ENCODE measurements around the gene LAMA3. TPM values are rescaled to one million over a fixed set of nuclear protein-coding genes. Genes with fewer than 3 reads are reported as not detected.

Gene LAMA3
- total RNA-seq, 1 experiment from 2014 or later: 8.1 TPM

GRCh38 chr18:23867006-23867405, 177.8 kb downstream of the LAMA3 start:
- Histone ChIP-seq H3K36me3 (ENCODE audit: control insufficient read depth, insufficient read depth, low read length) (no peaks in the 10 kb centered on the region), H3K27me3 (ENCODE audit: control insufficient read depth, insufficient read depth, low read length) (no peaks in the 10 kb centered on the region), H3K27ac (ENCODE audit: low read length) (no peak overlapping the region), H3K4me3 (ENCODE audit: low read depth in 2 of 2, low read length in 2 of 2) (no peak overlapping the region), H3K4me1 (ENCODE audit: control insufficient read depth, insufficient read depth, low read length) (peaks cover 7% of the 10 kb centered on the region; the same call in 1 of the 2 replicates), H3K9me3 (ENCODE audit: control insufficient read depth, insufficient read depth, low read depth, low read length) (no peaks in the 10 kb centered on the region)
- TF ChIP-seq SIN3A (IDR thresholded peaks at IDR 0.05; ENCODE audit: borderline replicate concordance, insufficient read depth, low read depth, low read length) (no peak), TCF7L2 (IDR thresholded peaks at IDR 0.05; ENCODE audit: low read depth, low read length) (no peak), REST (IDR thresholded peaks at IDR 0.05; ENCODE audit: insufficient read depth in 1 of 2, low read depth in 2 of 2, low read length in 1 of 2) (no peak), CTCF (IDR thresholded peaks at IDR 0.05) (no peak), POLR2AphosphoS5 (IDR thresholded peaks at IDR 0.05; ENCODE audit: low read depth, low read length) (no peak)
- no peak for ATAC-seq
- intact Hi-C loops (cut with micrococcal nuclease; ENCODE audit: unreplicated experiment): no loop called here
- DNase-seq (ENCODE audit: low read depth, low spot score): no peak
- no TSS peak for BruUV-seq (replicated peaks)
- in situ Hi-C loops (cut with HindIII; ENCODE audit: low pct_unique_long_range_greater_than_20kb, low sequenced_read_pairs): no loop called here
- ChIA-PET CTCF (no interaction called here), POLR2A (no interaction called here)

- intact Hi-C loops (cut with micrococcal nuclease; ENCODE audit: unreplicated experiment) (no loop called here), in situ Hi-C loops (cut with HindIII; ENCODE audit: low pct_unique_long_range_greater_than_20kb, low sequenced_read_pairs) (no loop called here)
- ChIA-PET POLR2A (no interaction called here), CTCF (no interaction called here)
- Histone ChIP-seq H3K27me3 (ENCODE audit: control insufficient read depth, insufficient read depth, low read length) (no peaks in the 10 kb centered on the region), H3K9me3 (ENCODE audit: control insufficient read depth, insufficient read depth, low read depth, low read length) (no peaks in the 10 kb centered on the region), H3K27ac (ENCODE audit: low read length) (no peak overlapping the region), H3K4me1 (ENCODE audit: control insufficient read depth, insufficient read depth, low read length) (0 out of 2 replicates have a peak, but pooled peaks cover 5% of the 10 kb centered on the region), H3K4me3 (ENCODE audit: low read depth in 2 of 2, low read length in 2 of 2) (no peak overlapping the region), H3K36me3 (ENCODE audit: control insufficient read depth, insufficient read depth, low read length) (no peaks in the 10 kb centered on the region)
- TF ChIP-seq TCF7L2 (IDR thresholded peaks at IDR 0.05; ENCODE audit: low read depth, low read length): no peak
- TF ChIP-seq CTCF (IDR thresholded peaks at IDR 0.05): no peak
- no peak for TF ChIP-seq REST (IDR thresholded peaks at IDR 0.05; ENCODE audit: insufficient read depth in 1 of 2, low read depth in 2 of 2, low read length in 1 of 2)
- TF ChIP-seq SIN3A (IDR thresholded peaks at IDR 0.05; ENCODE audit: borderline replicate concordance, insufficient read depth, low read depth, low read length): no peak
- DNase-seq (ENCODE audit: low read depth, low spot score) (no peak), ATAC-seq (no peak)
- BruUV-seq (replicated peaks): no TSS peak
These were observed 179.0 kb downstream of the LAMA3 start for GRCh38 chr18:23868136-23868785.

All from Panc1 (cell line).